ENCODE results near the gene HK1.

HK1 gene

GRCh38 chr10:69345890-69346474 lies 67.7 kb downstream of the HK1 start:
- no peak for DNase-seq (ENCODE audit: low read depth, low spot score)

DNA sequence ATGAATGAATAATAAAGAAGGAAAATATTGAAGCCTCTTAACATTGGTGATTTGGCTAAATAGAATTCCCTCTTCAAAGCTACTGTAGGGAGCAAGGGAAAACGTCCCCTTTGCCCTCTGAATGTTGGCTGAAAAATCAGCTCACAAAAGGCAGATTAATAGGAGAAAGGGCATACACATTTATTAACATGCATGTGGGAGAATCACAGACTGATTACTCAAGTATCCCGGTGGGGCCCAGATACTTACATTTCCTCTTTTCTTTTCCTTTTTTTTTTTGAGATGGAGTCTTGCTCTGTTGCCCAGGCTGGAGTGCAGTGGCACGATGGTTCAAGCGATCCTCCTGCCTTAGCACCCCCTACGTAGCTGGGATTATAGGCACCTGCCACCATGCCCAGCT lies 68.5 kb downstream of the HK1 start:
- no peak for DNase-seq (ENCODE audit: low read depth, low spot score)

GRCh38 chr10:69348816-69349541 lies 70.7 kb downstream of the HK1 start:
- DNase-seq (ENCODE audit: low read depth, low spot score) = no peak

GRCh38 chr10:69349542-69349888 lies 71.2 kb downstream of the HK1 start:
- no peak for DNase-seq (ENCODE audit: low read depth, low spot score)

GRCh38 chr10:69351589-69351988 lies 73.3 kb downstream of the HK1 start:
- no peak for DNase-seq (ENCODE audit: low read depth, low spot score)

DNA sequence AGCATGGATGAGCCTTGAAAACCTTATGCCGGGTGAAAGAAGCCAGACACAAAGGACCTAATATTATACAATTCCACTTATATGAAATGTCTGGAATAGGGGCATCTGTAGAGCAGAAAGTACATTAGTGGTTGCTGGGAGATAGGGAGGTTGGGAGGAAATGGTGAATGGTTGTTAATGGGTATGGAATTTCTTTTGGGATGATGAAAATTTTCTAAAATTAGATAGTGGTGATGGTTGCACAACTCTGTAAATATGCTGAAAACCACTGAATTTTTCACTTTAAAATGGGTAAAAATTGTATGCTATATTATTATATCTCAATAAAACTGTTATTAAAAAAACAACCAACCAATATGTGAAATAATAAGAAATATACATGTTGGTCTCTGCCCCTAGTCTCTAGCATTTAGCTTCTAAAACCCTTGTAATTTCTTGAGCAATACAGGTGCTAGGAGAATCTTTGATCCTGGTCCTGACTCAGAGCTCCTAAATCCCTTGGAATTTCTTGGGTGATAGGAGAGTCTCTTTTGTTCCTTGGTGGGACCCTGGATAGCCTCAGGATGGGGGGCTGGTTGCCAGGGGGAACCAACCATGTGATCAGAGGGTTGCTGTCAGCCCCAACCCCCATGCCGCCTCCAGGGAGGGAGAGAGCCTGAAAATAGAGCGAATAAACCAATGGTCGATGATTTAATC lies 74.4 kb downstream of the HK1 start:
- peak; percentile 10 for DNase-seq (ENCODE audit: low read depth, low spot score)

DNA sequence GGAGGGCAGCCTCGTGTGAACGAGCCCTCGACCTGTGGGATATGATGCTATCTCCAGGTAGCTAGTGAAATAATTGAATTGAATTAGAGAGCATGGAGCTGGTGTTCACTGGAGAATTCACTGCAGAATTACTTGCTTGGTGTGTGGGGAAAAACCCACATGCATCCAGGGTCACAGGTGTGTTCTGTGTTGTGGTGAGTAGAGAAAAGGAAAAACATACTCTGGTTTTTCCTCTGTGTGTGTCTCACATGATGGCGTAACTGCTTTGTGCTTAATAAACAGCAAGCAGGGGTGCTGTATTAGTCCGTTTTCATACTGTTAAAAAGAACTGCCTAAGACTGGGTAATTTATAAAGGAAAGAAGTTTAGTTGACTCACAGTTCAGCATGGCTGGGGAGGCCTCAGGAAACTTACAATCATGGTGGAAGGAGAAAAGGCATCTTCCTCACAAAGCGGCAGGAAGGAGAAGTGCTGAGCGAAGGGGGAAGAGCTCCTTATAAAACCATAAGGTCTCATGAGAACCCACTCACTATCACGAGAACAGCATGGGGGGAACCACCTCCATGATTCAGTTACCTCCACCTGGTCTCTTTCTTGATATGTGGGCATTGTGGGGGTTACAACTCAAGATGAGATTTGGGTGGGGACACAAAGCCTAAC lies 75.8 kb downstream of the HK1 start:
- no peak for DNase-seq (ENCODE audit: low read depth, low spot score)

DNA sequence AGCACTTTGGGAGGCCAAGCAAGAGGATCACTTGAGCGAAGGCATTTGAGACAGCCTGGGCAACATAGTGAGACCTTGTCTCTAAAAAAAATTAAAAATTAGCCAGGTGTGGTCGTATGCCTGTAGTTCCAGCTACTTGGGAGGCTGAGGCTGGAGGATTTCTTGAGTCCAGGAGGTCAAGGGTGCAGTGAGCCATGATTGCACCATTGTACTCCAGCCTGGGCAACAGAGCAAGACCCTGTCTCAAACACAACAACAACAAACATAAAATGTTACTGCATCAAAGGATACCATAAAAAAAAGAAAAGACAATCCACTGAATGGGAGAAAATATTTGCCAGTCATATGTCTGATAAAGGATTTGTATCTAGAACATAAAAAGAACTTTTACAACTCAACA lies 77.9 kb downstream of the HK1 start:
- DNase-seq (ENCODE audit: low read depth, low spot score) = no peak

DNA sequence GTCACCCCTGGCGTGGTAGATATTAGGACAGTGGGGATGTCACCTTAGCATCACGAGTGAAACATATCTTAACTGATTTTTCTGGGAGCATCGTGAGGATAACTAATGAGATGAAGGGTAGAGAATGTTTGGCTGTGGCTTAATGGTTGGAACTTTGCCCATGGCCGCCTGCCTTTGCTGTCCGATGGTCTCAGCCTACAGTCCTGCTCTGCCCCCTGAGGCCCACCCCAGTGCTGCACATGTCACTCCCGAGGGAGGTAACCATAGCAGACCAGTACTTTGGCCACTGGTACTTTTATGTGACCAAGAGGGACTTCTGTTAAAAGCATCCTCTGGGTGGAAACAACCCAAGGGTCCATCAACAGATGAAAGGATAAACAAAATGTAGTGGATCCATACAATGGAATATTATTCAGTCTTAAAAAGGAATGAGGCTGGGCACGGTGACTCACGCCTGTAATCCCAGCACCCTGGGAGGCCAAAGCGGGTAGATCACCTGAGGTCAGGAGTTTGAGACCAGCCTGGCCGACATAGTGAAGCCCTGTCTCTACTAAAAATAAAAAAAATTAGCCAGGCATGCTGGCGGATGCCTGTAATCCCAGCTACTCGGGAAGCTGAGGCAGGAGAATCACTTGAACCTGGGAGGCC lies 80.0 kb downstream of the HK1 start:
- DNase-seq (ENCODE audit: low read depth, low spot score) = no peak

DNA sequence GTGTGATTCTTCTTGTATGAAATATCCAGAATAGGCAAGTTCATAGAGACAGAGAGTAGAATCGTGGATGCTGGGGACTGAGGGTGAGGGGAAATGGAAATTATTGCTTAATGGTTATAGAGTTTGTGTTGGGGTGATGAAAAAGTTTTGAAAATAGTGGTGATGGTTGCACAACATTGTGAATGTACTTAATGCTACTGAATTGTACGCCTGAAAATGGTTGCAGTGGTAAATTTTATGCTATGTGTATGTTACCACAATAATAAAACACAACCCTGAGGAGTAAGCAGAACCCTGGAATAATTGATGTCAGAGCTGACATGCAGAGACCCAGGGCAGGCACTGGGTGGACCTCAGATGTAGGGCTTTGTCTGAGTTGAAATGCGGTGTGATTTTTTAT lies 80.9 kb downstream of the HK1 start:
- no peak for DNase-seq (ENCODE audit: low read depth, low spot score)

DNA sequence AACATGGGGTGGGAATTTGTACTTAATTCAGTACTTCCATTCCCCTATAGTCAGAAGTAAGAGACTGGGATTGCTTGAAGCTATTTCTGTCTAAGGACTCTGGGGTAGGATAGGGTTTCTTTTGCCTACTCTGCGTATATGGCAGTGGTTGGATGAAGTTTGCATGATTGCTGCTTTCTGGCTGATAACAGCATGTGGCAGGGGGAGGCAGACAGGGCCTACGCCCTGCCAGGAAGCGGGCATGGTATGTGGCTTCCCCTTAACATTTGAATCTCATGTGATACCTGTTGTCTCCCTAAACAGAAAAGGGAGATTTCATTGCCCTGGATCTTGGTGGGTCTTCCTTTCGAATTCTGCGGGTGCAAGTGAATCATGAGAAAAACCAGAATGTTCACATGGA lies 81.3 kb downstream of the HK1 start:
- DNase-seq (ENCODE audit: low read depth, low spot score) = no peak

DNA sequence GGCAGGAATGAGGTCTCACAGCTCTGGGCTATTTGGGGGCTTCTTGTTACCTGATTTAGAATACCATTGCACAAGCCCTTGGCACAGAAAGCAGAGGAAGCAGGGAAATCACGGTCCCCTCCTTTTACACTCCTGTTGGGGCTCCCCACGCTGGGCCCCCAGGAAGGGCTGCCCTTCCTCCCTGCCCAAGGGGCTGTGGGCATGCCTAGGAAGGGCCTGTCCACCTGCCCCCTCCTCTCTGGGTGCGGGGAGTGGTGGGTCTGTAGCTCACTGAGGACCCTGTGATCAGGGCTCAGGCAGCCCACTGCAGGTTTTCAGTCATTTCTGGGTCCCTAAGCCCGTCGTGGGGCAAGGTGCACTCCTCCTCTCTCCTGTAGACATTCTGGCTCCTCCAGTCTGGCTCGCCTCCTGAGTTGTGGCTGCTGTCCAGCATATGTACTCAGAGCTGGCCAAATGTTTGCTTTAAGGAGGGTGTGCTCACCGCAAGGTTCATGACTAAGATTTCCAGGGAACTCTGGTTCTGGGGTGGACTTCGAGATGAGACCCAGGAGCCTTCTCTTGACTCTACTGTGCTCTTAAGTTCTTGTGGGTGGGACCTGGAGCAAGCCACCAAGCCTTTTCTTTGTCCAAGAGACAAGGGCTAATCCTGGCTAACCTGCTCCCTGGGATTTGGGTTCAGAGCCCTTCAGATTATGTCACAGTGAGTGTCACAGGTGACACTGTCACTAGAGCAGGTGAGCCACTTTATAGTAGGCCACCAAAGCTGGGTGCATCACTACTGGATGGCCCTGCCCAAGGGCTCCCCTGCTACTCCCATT lies 82.4 kb downstream of the HK1 start:
- DNase-seq (ENCODE audit: low read depth, low spot score) = no peak

DNA sequence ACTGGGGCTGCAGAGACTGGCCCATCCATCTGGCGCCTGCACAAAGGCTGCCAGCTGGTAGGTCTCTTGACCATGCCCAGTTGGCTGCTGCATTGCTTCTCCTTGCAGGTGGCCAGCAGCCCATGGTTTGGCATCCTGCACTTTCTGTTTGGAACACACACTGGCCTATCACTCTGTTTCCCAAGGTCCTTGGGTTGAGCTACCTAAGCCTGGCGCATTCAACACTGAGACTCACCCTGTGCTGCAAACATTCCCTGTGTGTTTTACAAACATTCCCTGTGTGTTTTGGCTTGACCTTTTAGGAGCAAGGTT lies 83.0 kb downstream of the HK1 start:
- DNase-seq (ENCODE audit: low read depth, low spot score) = no peak

GRCh38 chr10:69362471-69362954 lies 84.2 kb downstream of the HK1 start:
- no peak for DNase-seq (ENCODE audit: low read depth, low spot score)

DNA sequence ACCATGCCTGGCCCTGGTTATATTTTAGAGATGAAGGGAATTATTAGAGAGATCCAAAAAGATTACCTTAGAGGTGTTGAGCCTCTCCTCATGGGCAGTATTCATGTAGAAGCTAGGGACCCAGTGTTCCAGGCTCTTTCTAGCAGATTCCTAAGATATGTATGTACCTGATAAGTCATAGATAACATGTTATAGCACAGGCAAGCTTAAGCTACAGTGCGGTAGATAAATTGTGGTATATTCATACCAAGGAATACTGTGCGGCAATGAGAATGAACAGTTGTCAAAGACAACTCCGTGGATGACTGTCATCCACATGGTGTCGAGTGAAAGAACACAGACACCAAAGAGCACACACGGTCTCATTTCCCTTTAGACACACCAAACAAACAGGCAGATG lies 85.4 kb downstream of the HK1 start:
- DNase-seq (ENCODE audit: low read depth, low spot score) = no peak

DNA sequence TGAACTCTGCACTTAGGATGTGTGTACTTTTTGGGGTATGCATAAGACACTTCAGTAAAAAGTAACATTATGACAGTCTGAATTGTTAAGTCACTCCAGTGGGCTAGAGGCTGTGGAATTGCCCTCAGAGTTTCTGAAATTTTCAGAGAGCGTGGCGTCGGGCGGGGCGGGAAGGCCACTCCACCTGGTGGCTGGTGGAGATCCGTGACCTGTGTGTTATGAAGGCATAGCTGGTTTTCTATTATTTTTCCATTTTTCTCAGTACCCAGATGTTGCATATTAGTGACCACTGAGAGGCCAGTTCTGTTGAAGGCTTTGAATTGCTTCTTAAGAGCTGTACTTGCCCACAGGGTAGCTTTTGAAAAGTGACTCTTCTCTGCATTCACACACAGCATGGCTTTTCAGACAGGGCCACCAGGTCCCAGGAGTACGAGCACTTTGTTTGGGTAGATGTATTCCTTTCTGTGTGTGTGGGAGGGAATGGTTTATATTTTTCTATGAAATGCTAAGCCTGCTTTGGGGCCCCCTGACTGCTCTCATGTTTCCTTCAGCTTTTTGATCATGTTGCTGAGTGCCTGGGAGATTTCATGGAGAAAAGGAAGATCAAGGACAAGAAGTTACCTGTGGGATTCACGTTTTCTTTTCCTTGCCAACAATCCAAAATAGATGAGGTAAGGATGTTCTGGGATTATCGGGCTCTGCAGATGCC lies 86.1 kb downstream of the HK1 start:
- DNase-seq (ENCODE audit: low read depth, low spot score) = no peak

DNA sequence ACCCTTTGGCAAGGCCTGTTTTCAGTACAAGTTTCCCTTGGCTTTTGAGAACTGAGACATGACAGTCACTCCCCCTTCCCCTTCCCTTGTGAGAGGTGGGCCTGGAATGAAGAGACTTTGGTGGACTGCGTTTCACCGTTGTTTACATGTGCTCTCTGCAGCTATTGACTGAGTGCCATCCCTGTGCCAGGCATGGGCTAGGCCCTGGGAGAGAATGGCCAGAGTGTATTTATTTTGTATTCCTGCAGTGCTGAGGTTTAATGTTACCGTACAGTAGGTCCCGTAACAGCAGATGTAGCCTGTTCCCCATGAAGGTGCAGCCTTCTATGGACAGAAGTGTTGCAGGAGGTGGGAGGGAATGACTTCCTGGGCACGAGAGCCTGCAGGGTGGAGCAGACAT lies 88.4 kb downstream of the HK1 start:
- no peak for DNase-seq (ENCODE audit: low read depth, low spot score)

DNA sequence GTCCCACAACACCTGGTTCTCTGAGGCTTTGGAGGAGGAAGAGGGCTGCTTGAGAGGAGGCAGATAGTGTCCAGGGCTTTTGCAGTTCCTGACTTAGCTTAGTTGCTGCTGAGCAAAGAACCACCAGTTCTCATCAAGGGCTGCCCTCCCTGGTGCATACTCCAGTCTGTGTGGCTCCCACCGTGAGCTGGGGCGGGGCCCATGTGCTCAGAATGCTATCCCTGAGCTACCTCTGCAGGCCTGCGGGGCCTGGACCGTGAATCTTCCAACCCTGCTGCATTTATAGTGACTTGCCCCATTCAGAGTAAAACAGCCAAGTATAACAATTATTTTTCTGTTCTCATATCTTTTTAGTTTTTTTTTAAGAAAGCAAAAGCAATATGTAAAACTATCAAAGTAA lies 89.2 kb downstream of the HK1 start:
- DNase-seq (ENCODE audit: low read depth, low spot score) = no peak

DNA sequence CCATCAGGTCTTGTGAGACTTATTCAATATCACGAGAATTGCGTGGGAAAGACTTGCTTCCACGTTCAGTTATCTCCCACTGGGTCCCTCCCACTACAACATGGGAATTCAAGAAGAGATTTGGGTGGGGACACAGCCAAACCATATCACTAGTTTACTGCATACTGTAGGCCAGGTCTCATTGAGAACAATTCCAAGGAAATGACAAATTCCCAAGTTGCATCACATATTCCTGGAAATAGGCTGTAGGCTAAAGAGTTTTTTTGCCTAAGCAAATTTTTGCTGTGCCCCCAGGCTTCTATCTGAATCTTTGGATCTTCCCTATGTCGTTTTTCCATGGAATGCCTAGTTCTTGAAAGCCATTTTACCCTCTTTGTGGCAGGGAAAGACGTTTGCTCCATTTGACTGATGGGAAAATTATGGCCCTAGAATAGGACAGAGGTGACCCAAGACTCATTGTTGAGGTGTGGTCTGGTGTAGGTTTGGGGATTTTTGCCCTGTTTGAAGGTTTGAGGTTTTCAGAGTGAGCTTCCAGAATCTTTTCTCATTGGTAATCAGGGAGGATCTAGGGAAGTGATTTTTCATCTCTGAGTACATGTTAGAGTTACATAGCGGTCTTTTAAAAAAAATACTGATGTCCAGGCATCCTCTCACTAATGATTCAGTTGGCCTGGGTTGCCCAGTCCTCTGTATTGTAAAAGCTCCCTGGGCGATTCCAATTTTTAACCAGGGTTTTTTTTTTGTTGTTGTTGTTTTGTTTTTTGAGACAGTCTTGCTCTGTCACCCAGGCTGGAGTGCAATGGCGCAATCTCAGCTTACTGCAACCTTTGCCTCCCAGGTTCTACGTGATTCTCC lies 94.1 kb downstream of the HK1 start:
- no peak for DNase-seq (ENCODE audit: low read depth, low spot score)

DNA sequence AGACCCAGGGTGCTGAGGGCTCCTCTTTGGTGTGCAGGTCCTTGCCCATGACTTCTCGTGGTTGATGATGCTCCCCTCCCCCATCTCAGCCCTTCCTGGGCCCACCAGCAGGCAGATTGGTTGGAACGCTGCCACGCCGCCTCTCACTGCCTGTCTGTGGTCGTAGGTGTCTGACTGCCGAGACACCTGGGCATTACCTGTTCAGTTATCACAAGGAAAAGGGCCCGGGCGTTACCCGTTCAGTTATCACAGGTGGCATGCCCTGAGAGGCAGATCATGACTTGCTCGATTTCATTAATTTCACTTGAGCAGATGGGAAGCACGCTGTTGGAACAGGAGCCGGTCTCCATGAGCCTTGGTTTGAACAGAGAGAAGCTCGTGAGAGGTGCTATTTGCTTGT lies 95.9 kb downstream of the HK1 start:
- DNase-seq (ENCODE audit: low read depth, low spot score) = no peak
